HCT116 (cell line): ENCODE data around the gene CATSPER4. TPM values are rescaled to one million over a fixed set of nuclear protein-coding genes. Genes with fewer than 3 reads are reported as not detected.

Experiments
- ATAC-seq: fragments of 200-7000 bp; cut with Tn5 transposase; 2 replicates; pipeline ENCODE4 v1.9.1; 2020; ENCODE audit warnings: mild to moderate bottlenecking, moderate library complexity
- BruUV-seq: library from RNA; stranded (reverse); fragments of 400-500 nt; replicated peaks from 2 replicates; lab custom pipeline; 2021; lab: Mats Ljungman, UMichigan
- CTCF ChIA-PET: fragments of 300-600 bp; sonication (Branson Sonifier 250); formaldehyde crosslinking; loops from one replicate; lab custom pipeline; 2021; ENCODE audit warnings: antibody characterized with exemption; lab: Charles Lee
- POLR2A ChIA-PET: fragments of 300-600, 350-600 bp; sonication (Branson Sonifier 250); formaldehyde crosslinking; loops from one replicate; lab custom pipeline; 2021; ENCODE audit warnings: antibody characterized with exemption; lab: Charles Lee
- RAD21 ChIA-PET, 2 experiments: fragments of 300-600 bp; sonication (Branson Sonifier 250); formaldehyde crosslinking; loops; one replicate each; lab custom pipeline; 2023; ENCODE audit warnings: low total read pairs in 2 of 2; ENCODE audit not compliant: uncharacterized antibody in 2 of 2, unreplicated experiment in 2 of 2, low non-redundant PET in 1 of 2; lab: Charles Lee
- DNase-seq: peaks from one replicate; pipeline ENCODE4 v3.0.0-alpha.2; 2010; ENCODE audit warnings: low read depth, low spot score
- H2AFZ ChIP-seq: fragments of 200-600 bp; shearing (Covaris generic), sonication (generic); 2 replicates; pipeline ENCODE4 v1.6.1; 2017; ENCODE audit warnings: low read depth, mixed run types, mixed read lengths, antibody characterized with exemption, low read length; ENCODE audit not compliant: poor library complexity, severe bottlenecking
- H3K27ac ChIP-seq: 2 replicates; pipeline ENCODE4 v1.5.1; 2012; ENCODE audit warnings: low read depth, low read length
- H3K27me3 ChIP-seq: fragments of 200-600 bp; sonication (generic); 2 replicates; pipeline ENCODE4 v1.6.1; 2016; ENCODE audit warnings: mixed run types, low read length, mixed read lengths; ENCODE audit not compliant: insufficient read depth
- H3K36me3 ChIP-seq, 2 experiments: fragments of 200-500 bp in 1 of 2; fragments of 200-600 bp in 1 of 2; sonication (Bioruptor generic) in 1 of 2; sonication (generic) in 1 of 2; 2 replicates each; pipeline versions ENCODE4 v1.5.1 to v1.6.1; 2014 to 2016; ENCODE audit warnings: low read length in 2 of 2, inconsistent platforms in 1 of 2, mixed read lengths in 1 of 2, mixed run types in 1 of 2; ENCODE audit not compliant: insufficient read depth in 2 of 2, control insufficient read depth in 1 of 2
- H3K4me1 ChIP-seq, 2 experiments: fragments of 200-600 bp in 1 of 2; sonication (generic) in 1 of 2; 2 replicates each; pipeline versions ENCODE4 v1.5.1 to v1.6.1; 2012 to 2017; ENCODE audit warnings: low read length in 2 of 2, inconsistent platforms in 1 of 2, mild to moderate bottlenecking in 1 of 2, mixed read lengths in 1 of 2, mixed run types in 1 of 2, moderate library complexity in 1 of 2; ENCODE audit not compliant: insufficient read depth in 2 of 2, control insufficient read depth in 1 of 2
- H3K4me2 ChIP-seq: fragments of 200-600 bp; sonication (generic); 2 replicates; pipeline ENCODE4 v1.6.1; 2017; ENCODE audit warnings: mixed run types, low read length, mixed read lengths
- H3K4me3 ChIP-seq, 2 experiments: fragments of 200-600 bp in 1 of 2; sonication (generic) in 1 of 2; replicated peaks in 1 of 2; 2 replicates each; pipeline ENCODE4 v1.5.1; 2011 to 2016; ENCODE audit warnings: low read length in 2 of 2, control low read depth in 1 of 2, low read depth in 1 of 2, mild to moderate bottlenecking in 1 of 2, mixed read lengths in 1 of 2, mixed run types in 1 of 2
- H3K79me2 ChIP-seq: fragments of 200-600 bp; sonication (generic); 2 replicates; pipeline ENCODE4 v1.6.1; 2017; ENCODE audit warnings: mild to moderate bottlenecking, mixed run types, low read length, moderate library complexity, mixed read lengths; ENCODE audit not compliant: insufficient read depth
- H3K9ac ChIP-seq: fragments of 200-600 bp; sonication (generic); 2 replicates; pipeline ENCODE4 v1.6.1; 2016; ENCODE audit warnings: low read length, mixed read lengths
- H3K9me2 ChIP-seq: fragments of 200-600 bp; sonication (generic), shearing (Covaris generic); 2 replicates; pipeline ENCODE4 v1.6.1; 2017; ENCODE audit warnings: mixed run types, mild to moderate bottlenecking, moderate library complexity; ENCODE audit not compliant: insufficient read depth
- H3K9me3 ChIP-seq, 2 experiments: fragments of 200-500 bp in 1 of 2; fragments of 200-600 bp in 1 of 2; sonication (Bioruptor generic) in 1 of 2; sonication (generic) in 1 of 2; 2 replicates each; pipeline ENCODE4 v1.6.1; 2014 to 2017; ENCODE audit warnings: low read length in 2 of 2, mixed read lengths in 2 of 2, inconsistent platforms in 1 of 2, low read depth in 1 of 2, mild to moderate bottlenecking in 1 of 2, mixed run types in 1 of 2, moderate library complexity in 1 of 2; ENCODE audit not compliant: control insufficient read depth in 1 of 2, insufficient read depth in 1 of 2
- H4K20me1 ChIP-seq: fragments of 200-600 bp; sonication (generic), shearing (Covaris generic); 2 replicates; pipeline ENCODE4 v1.6.1; 2017; ENCODE audit warnings: mixed run types, mild to moderate bottlenecking, moderate library complexity; ENCODE audit not compliant: insufficient read depth
- EGR1 ChIP-seq: IDR thresholded peaks from 2 replicates; pipeline ENCODE4 v1.6.1; 2012; ENCODE audit warnings: low read depth
- ELF1 ChIP-seq: IDR thresholded peaks from 2 replicates; pipeline ENCODE4 v1.6.1; 2012; ENCODE audit warnings: low read depth, borderline replicate concordance
- EZH2phosphoT487 ChIP-seq: fragments of 200-600 bp; IDR thresholded peaks from 2 replicates; pipeline ENCODE4 v1.6.1; 2018; ENCODE audit warnings: antibody characterized with exemption, borderline replicate concordance
- JUND ChIP-seq: IDR thresholded peaks from 2 replicates; pipeline ENCODE4 v1.6.1; 2012
- POLR2AphosphoS5 ChIP-seq: IDR thresholded peaks from 2 replicates; pipeline ENCODE4 v1.6.1; 2011; ENCODE audit warnings: mild to moderate bottlenecking, low read depth, low read length, moderate library complexity
- RAD21 ChIP-seq: IDR thresholded peaks from 2 replicates; pipeline ENCODE4 v1.6.1; 2012; ENCODE audit warnings: low read depth, mild to moderate bottlenecking
- SIN3A ChIP-seq: IDR thresholded peaks from 2 replicates; pipeline ENCODE4 v1.6.1; 2012; ENCODE audit warnings: low read depth
- TCF7L2 ChIP-seq: IDR thresholded peaks from 2 replicates; pipeline ENCODE4 v1.7.0; 2011; ENCODE audit warnings: borderline replicate concordance, inconsistent platforms; ENCODE audit not compliant: insufficient read depth, insufficient read length; ENCODE audit errors: extremely low read depth
- YY1 ChIP-seq: IDR thresholded peaks from 2 replicates; pipeline ENCODE4 v1.6.1; 2011; ENCODE audit warnings: low read length, low read depth, moderate library complexity, mild to moderate bottlenecking; ENCODE audit not compliant: insufficient replicate concordance; ENCODE audit errors: extremely low read depth
- ZFX ChIP-seq: fragments of 450-650 bp; IDR thresholded peaks from 2 replicates; pipeline ENCODE4 v1.6.1; 2017
- intact Hi-C: fragments of 100-400 bp; cut with micrococcal nuclease; formaldehyde crosslinking; loops from 2 replicates; pipeline ENCODE4 v1.10.0; 2022
- total RNA-seq: library from RNA; stranded (reverse); gene quantifications from one replicate; pipeline ENCODE4 v1.2.1, GENCODE V29; 2021; ENCODE audit not compliant: unreplicated experiment
- TF ChIP-seq, protein P1 (sequence below): IDR thresholded peaks from 2 replicates; pipeline ENCODE4 v1.6.1; 2012

The CATSPER4 gene
- total RNA-seq, 1 experiment from 2014 or later: not detected

DNA sequence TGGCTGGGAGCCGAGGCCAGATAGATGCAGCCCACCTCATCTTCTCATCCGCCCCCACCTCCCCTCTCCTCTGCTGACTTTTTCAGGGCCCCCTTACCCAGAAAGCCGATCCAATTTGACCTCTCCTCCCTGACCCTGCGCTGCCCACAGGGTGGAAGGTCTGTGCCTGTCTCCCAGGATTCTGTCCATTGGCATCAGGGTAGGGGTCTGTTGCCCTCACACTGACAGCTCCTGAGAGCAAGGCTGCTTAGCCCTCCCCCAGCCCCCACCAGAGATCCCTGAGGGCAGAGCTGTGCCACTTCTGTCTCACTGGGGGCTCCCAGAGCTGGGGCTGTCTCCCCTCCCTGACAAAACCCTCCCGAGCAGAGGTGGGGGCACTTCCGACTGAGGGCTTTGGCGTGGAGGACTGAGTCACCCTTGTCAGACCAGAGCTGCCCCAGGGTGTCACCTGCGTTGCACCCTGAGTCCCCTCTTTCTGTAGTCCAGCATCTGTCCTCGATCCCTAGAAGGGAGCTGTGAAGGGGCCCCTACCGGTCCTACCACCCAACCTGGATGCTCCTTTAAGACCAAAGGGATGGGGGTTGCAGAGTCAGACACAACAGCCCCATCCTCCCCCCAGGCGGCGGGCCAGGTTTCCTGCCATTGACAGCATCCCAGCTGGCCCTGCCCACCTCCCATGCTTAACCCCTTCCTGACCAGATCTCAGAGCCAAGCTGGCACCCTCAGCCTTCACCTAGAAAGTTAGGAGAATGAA lies 33.9 kb upstream of the CATSPER4 start:
- DNase-seq: no peak
- no peak overlapping the region for H3K9ac ChIP-seq
- peak overlapping the region; percentile 56 for H2AFZ ChIP-seq
- peak overlapping the region in 1 of 2 experiments; percentile 33; a peak in 2 of 4 replicates for H3K4me3 ChIP-seq
- intact Hi-C loops: no loop called here
- peak overlapping the region; percentile 30; the same call in 1 of the 2 replicates for H3K27ac ChIP-seq
- H3K79me2 ChIP-seq: no peaks in the 10 kb centered on the region
- no peaks in the 10 kb centered on the region for H3K27me3 ChIP-seq
- ATAC-seq: peak; percentile 71
- H4K20me1 ChIP-seq: no peaks in the 10 kb centered on the region
- peak overlapping the region; percentile 64 for H3K4me2 ChIP-seq
- RAD21 ChIA-PET: no interaction called here
- no peaks in the 10 kb centered on the region for H3K9me3 ChIP-seq
- H3K4me1 ChIP-seq: peaks cover 12 to 34% of the 10 kb centered on the region in 2 experiments
- TF ChIP-seq SIN3A (no peak), POLR2AphosphoS5 (no peak), TCF7L2 (peak; percentile 47)
- TF ChIP-seq, all 23 proteins: peak for 1
- POLR2A ChIA-PET: interaction anchor here (1.2 to 1.6 kb wide), 2 partner anchors 11 to 13 kb away, joined by 5 to 6 read pairs; partner anchors contain the start of gene ZNF593
- no peaks in the 10 kb centered on the region for H3K9me2 ChIP-seq
- CTCF ChIA-PET: interaction anchor here (1.0 to 2.9 kb wide), 7 partner anchors 9 to 129 kb away, joined by 3 to 21 read pairs (median 3); partner anchors contain the start of genes CNKSR1 and ZNF593
- BruUV-seq: no TSS peak
- no peaks in the 10 kb centered on the region for H3K36me3 ChIP-seq

DNA sequence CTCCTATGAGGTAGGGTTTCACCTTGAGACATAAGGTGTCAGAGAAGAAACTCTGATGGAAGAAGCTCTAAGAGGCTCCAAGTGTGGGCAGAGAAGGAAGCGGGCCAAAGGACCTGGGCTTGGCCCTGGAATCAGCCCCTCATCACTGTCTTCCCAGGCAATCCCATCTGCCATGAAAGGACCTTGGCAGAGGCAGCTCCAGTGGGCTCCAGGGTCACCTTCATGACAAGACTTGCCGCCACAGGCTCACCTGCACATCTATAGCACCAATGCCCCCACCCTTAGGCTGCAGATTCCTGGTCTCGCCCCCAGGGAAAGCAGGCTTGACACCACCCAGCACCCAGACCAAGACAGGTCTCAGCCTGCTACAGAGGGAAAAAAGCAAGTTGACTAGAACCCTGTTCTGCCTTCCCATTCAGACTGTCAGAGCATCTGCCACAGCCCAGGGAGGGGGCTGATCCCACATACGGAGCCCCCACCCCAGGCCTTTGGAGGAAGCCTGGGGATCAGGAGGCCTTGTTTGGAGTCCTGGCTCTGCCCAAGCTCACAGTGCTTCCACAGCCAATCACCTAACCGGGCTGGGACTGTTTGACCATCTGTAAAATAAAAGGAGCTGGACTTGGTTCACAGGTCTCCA lies 32.0 kb upstream of the CATSPER4 start:
- H2AFZ ChIP-seq: no peak overlapping the region
- RAD21 ChIA-PET: no interaction called here
- H3K9me2 ChIP-seq: no peaks in the 10 kb centered on the region
- TF ChIP-seq JUND (no peak), RAD21 (no peak), ZFX (no peak), EZH2phosphoT487 (no peak), SIN3A (no peak), TCF7L2 (no peak), ELF1 (no peak), YY1 (no peak), EGR1 (no peak)
- TF ChIP-seq, protein P1, sequence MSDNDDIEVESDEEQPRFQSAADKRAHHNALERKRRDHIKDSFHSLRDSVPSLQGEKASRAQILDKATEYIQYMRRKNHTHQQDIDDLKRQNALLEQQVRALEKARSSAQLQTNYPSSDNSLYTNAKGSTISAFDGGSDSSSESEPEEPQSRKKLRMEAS: no peak
- DNase-seq: no peak
- intact Hi-C loops: no loop called here
- H3K36me3 ChIP-seq: no peaks in the 10 kb centered on the region
- no TSS peak for BruUV-seq
- H3K27me3 ChIP-seq: no peaks in the 10 kb centered on the region
- no peak for ATAC-seq
- peak overlapping the region; percentile 13 to 33; a peak in 2 of 4 replicates for H3K4me3 ChIP-seq
- no peaks in the 10 kb centered on the region for H3K9me3 ChIP-seq
- CTCF ChIA-PET: interaction anchor here (1.0 to 2.5 kb wide), 2 partner anchors 11 to 13 kb away, joined by 3 to 15 read pairs; partner anchors contain the start of gene ZNF593
- peaks cover 15 to 45% of the 10 kb centered on the region in 2 experiments for H3K4me1 ChIP-seq
- H4K20me1 ChIP-seq: no peaks in the 10 kb centered on the region
- no peak overlapping the region for H3K27ac ChIP-seq
- no peak overlapping the region for H3K9ac ChIP-seq
- H3K79me2 ChIP-seq: no peaks in the 10 kb centered on the region
- peak overlapping the region; percentile 50 for H3K4me2 ChIP-seq
- POLR2A ChIA-PET: no interaction called here
